SK-N-MC (cell line): Measurements from ENCODE around the gene APELA.

Experiments used
- EZH2 ChIP-seq: fragments of 200-600 bp; sonication (generic); IDR thresholded peaks from one replicate; pipeline ENCODE4 v1.6.1; 2017; ENCODE audit warnings: antibody characterized with exemption
- FOXP2 ChIP-seq: optimal IDR thresholded peaks from 2 replicates; pipeline ENCODE3; 2011; ENCODE audit warnings: mild to moderate bottlenecking, moderate library complexity; ENCODE audit not compliant: insufficient read depth; ENCODE audit errors: extremely low read length, control extremely low read depth
- POLR2AphosphoS5 ChIP-seq: IDR thresholded peaks from 2 replicates; pipeline ENCODE4 v1.6.1; 2012; ENCODE audit warnings: mild to moderate bottlenecking, low read depth, low read length, borderline replicate concordance

DNA sequence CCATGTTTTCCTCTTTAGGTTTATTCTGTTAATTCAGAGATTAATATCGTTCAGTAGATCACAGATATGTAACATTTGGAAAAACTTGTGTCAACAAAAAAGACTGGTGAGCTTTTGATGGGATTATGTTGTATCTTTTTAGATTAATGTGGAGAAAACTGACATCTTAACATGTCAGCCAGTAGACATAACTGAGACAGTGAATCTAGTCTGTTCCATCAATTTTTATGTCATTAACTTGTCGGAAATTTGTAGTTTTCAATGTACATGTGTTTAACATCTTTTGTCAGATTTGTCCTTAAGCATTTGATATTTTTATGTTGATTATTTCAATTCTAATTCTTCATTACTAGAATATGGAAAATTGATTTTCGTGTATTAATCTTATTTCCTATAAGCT, 42.0 kb downstream of the APELA start:
- TF ChIP-seq EZH2, result no peak
- TF ChIP-seq POLR2AphosphoS5, result no peak
- TF ChIP-seq FOXP2, result no peak
